UCSD-AML1 (cell line): Measurements from ENCODE around the gene APBA2.
"Not testable (repeated sequence)": the region's sequence is repeated elsewhere in the genome, so short reads cannot be mapped to it uniquely, and the experiment has no call there.

ENCODE experiments used
- DNase-seq: peaks from one replicate; lab custom pipeline; 2025; ENCODE audit not compliant: unreplicated experiment; lab: John Stamatoyannopoulos, UW

Gene APBA2

DNA sequence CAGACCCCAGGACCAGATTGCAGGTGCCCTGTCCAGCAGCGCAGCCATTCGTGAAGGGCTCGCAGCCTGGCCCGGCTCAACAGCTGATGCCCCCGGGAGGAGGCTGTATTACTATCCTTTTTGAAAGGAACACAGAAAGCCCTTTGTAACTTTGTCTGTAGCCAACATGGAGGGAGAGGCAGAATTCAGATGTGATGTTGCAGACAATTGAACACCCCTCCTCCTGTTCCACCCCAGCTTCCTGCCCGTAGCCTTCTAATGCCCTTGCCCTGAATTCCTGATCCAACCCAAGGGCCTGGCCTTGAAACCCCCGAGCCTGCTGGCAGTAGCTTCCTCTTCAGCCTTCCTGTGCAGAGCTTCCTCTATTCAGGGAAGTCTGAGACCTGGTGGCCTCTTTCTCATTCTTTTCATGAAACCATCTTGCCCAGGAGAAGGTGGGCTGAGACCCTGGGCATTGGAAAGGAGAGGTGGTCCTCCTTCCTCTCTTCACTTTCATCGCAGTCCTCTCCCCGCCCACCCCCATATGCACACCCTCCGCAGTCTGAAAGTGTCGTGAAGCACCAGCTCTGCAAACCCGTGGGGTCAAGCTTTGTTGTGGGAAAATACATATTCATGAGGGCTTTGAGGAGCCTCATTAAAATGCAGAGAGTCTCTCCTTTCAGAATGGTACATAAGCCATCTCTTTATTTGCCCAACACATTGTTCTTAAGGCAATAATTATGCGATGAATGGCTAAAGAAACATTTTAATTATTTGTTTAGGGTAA lies 109.2 kb downstream of the APBA2 start:
- DNase-seq = peak; percentile 77

DNA sequence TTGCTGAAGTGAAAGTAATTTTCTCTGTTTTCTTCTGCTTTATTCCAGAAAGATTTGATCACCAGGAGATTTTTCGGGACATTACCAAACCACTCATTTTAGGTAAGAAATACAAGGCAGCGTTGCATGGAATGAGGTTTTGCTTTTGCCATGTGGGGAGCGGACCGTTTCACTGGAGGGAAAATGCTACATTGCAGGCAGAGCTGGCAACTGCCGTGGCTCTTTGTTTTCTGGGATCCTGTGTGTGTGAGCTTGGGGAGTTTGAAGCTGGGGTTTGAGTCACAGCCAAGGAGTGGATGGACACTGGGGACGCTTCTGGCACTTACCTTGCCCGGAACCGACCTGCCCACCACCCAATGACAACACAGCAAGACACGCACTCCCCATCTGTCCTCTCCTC lies 109.9 kb downstream of the APBA2 start:
- DNase-seq = no peak

DNA sequence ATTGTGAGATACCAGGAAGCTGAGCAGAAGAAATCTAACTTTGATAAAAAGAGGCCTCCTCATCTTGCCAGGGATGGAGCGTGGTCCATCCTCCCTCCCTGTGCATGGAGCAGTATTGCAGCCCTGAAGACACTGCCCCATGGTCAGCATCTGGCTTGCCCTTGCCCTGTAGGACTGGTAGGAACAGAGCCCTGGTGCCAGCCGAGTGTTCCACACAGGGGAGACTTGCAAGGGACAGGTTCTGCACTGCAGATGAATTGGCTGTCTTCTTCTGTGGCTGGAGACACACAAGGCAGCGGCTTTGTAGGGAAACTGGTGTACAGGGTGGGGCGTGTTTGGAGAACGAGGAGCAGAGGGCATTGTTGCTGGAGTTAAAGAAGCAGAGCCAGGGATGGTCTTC lies 110.5 kb downstream of the APBA2 start:
- DNase-seq = no peak

DNA sequence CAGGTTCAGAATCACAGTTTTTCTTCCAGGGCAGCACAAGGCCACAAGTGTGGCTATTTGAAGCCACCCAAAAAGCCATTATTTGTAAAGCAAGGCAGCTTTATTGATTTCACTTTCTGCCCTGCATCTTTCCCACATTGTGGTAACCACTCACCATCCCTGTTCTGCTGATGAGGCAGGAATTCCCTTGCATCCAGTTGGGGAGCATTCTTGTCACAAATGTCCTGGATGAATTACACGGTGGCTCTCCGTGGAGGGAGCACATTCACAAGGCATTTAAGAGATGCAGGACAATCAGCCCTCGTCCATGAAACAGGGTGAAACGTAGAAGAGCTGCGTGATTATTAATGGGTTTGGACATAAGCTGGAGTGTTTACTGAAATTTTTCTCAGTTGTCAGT lies 111.2 kb downstream of the APBA2 start:
- DNase-seq = no peak

DNA sequence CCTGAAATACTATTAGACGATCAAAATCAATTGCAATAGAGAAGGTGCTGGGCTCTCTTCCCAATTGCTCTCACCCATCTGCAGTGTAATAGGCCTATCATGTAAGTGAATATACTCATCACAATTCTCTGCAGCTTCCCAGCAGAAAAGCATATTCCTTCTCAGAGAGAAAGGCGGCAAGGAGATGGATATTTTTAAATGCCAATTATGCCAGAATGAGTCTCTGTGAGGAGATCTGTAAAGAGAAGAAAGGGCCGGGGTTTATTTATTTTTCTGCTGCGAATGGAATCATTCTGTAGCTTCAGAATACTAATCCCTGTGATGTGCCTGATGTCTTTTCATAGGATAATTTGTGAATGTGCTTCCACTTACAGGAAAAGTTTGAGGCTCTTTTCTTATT lies 112.0 kb downstream of the APBA2 start:
- DNase-seq = no peak

DNA sequence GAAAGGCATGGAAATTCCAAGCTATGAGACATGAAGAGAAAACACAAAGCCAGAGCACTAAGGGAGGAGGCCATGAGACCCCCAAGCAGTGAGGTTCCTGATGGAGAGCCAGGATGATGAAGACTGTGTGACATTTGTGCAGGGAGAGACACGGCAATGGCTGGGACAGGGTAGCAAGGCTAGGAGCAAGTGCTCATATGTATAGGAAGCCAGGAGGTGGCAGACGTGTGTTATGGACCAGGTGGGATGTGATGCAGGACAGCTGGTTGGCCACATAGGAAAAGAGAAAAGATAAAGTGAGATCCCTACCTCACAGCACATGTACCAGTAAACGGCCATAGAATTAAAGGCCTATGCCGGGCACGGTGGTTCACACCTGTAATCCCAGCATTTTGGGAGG lies 112.7 kb downstream of the APBA2 start:
- DNase-seq = no peak

DNA sequence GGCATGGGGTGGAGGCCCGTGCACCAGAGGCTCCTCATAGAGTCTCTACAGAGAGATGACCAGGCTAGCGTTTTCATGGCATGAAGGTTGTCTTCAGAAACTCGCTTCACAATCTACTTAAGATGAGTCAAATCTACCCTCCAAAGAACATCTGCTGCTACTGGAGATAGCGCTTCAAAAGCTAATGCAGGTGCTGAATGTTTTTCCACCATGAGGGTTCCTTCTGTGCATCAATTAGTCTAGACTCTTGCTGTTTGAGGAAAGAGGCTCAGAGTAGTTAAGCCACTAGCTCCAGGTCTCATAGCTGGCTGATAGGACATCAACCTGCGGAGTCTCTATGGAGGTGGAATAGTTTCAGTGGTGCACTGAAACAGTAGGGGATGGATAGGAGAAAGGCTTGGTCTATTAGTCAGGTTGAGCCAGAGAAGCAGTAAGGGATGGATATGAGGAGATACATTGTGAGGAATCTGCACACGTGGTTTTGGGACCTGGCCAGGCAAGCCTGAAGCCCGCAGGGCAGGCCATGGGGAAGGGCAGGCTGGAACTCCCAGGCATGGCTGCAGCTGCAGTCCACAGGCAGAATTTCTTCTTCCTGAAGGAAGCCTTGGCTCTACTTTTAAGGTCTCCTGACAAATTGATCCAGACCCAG lies 117.5 kb downstream of the APBA2 start:
- DNase-seq = no peak

DNA sequence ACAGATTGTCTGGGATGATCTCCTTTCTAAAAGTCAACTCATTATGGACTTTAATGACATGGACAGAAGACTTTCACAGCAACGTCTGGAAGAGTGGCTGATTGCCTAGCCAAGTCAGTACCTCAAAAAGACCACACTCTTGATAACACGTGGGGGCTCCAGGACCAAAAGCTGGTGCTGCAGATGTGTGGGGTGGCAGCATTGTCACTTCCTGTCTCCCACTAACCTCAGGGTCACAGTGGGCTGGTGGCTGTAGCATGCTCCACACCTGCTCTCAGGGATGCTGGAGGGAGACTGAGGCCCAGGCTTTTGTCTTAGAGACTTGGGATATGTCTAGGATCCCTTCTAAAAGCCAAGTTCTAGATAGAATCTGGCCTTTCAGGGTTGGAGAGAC lies 118.1 kb downstream of the APBA2 start:
- DNase-seq = no peak

DNA sequence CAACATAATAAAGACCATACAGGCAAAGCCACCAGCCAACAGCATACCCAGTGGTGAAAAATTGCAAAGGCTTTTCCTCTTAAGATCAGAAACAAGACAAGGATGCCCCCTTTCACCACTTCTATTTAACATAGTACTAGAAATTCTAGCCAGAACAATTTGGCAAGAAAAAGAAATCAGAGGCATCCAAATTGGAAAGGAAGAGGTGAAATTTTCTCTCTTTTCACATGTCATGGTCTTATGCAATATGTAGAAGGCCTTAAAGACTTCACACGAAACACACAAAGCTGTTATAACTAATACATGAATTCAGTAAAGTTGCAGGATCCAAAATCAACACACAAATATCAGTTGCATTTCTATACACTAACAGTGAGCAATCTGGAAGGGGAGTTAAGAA lies 120.2 kb downstream of the APBA2 start:
- DNase-seq = no peak

DNA sequence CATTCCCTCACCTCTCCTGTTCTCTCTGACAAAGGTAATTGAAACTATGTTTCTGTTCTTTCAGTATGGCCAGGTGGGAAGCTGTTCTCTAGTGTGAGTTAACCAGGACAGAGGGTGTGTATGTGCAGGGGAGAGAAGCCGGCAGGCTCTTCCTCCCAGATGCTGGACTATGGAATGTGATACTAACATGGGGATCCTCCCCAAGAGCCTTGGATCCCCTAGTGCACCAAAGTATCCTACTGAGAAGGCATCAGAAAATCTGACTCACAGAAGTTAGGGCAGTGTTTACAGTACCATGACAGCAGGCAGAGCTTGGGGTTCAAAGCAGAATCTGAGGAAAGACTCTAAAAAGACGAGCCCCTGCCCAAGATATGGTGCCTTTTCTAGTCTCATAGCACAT lies 123.1 kb downstream of the APBA2 start:
- DNase-seq = no peak

DNA sequence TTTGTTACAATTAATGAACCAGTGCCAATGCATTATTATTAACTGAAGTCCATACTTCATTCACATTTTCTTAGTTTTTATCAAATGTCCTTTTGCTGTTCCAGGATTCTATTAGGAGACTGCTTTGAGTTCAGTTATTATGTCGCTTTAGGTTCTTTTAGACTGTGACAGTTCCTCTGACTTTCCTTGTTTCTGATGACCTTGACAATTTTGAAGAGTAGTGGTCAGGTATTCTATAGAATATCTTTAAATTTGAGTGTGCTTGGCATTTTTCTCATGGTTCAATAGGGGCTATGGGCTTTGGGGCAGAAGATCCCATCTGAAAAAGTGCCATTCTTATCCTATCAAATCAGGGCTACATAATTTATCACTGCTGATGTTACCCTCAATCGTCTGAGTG lies 126.3 kb downstream of the APBA2 start:
- DNase-seq = no peak

DNA sequence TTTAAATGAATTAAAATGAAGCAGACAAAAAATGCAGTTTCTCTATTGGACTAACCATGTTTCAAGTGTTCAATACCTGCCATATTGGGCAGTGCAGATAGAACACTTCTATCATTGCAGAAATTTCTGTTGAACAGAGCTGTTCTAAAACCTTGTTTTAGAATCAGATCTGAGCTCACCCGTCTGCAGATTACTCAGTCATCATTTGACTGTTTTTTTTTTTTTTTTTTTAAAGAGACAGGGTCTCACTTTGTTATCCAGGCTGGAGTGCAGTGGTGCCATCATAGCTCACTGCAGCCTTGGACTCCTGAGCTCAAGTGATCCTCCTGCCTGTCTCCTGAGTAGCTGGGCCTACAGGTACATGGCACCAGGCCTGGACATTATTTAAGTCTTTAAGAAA lies 128.7 kb downstream of the APBA2 start:
- DNase-seq = no peak

DNA sequence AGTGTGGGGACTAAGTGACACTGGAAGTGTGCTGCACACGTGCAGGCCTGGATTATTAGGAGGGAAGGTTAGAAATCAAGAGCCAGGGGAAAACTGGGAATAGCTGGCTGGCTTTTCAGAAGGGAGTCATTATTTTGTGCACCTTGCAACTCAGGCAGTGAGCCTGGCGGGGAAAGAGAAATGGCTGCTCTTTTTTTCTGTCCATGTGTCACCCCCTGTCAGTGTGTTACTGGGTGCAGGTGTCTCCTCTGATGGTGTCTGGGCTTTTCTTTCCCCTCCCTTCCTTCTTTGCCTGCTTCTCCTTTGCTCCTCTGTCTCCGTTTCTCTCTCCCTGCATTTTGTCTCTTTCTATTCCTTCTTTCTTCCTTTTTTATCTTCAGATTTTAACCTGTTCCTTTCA lies 130.7 kb downstream of the APBA2 start:
- DNase-seq = no peak

DNA sequence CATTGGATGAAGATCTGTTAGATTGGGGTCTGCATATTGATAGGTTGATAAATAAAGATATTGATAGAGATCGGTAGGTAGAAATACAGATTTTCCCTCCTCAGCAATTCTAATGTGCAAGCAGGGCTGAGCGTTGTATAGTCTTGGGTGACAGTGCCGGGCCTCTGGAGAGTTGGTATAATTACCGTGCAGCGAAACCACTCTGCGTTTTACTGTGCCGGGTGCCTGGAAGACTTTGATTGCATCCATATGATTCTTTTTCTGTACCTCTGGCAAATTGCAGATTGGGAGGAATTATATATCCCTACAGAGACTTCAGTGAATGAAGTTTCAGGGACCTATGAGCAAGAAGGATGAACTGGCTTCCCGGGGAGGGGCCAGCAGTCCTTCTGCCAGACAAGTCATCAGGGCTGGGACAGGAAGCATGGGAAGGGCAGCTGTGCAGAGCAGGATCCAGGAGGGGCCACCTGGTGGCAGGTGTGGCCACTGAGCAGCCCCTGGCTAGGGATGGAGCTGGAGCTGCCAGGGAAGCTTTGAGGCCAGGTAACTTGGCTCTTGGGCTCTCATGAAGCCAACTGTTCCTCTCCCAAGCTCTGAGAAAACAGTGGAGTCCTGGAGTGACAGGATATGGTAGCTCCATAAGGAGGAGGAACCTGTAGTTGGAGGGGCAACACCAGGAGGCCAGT lies 132.5 kb downstream of the APBA2 start:
- DNase-seq = no peak

DNA sequence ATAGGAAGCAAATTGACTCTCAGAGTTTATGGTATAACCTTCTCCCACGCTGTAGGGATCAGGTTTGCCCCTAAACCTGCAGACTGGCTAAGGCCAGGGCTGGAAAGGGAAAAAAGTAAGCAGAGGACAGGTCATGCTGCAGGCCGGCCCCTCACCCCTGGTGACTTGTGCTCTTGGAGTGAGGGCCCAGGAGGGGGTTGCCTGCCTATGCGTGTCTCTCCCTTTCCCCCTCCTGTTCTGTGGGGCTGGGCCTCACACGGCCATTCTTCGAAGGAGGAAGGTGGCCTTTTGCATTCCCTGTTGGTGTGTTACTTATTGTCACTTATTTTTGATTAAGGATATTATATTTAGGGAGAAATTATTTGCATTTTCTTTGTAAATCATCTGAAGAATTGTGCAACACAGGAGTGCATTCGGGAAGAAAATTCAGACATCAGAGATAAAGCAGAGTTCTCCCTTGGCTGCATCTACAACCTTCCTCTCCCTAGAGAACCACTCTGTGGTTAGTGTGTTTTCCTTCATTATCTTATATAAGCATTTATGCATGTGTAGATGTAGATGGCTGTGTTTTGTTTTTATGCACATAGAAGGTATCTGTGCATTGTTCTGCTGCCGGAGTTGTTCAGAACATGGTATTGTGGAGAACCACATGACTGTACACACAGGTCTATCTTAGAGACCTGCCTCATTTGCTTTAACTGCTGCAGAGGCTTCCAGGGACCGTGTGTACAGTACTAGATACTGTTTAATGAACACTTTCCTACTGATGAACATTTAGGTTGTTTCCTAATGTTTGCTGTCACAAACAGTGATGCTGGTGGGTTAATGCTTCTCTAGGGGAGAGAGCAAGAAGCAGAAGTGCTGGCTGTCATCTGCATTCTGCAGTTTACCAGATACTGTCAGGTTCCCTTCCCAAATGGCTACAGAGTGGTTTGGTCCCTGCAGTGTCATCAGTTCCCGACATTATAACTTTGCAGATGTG lies 133.5 kb downstream of the APBA2 start:
- DNase-seq = no peak

DNA sequence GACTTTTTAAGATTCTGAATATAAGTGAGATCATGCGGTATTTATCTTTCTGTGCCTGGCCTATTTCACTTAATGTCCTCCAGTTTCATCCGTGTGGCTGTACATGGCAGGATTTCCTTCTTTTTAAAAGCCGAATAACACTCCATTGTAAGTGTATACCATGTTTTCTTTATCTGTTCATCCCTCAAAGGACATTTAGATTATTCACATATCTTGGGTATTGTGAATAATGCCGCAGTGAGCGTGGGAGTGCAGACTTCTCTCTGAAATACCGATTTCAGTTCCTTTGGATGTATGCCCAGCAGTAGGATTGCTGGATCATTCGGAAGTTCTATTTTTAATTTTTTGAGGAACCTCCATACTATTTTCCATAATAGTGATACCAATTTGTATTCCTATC lies 136.1 kb downstream of the APBA2 start:
- DNase-seq = no peak

DNA sequence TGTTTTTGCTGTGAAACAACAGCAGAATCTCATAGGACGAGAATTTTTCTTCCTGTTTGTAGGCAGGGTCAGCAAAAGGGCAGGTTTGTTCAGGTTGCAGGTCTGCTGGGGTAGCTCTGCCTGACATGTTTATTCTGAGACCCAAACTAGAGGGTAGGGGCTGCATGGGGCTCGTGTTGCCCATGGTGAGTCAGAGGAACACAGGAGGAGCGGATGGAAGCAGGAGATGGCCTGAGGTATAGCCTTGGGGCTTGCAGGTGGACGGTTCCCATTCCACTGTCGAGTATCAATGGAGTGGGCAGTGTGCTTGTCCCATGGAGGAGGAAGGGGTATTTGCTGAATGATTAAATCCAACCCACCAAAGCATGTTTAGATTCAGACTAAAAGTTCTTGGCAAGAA lies 138.9 kb downstream of the APBA2 start:
- DNase-seq = no peak

DNA sequence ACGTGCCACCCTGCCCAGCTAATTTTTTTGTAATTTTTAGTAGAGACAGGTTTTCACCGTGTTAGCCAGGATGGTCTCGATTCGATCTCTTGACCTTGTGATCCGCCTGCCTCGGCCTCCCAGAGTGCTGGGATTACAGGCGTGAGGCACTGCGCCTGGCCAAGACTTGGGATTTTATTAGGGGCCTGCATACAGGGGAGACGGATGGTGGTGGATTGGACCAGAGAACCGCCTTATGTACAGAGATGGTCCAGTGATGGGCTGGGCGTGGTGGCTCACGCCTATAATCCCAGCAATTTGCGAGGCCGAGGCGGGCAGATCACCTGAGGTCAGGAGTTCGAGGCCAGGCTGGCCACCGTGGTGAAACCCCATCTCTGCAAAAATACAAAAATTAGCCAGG lies 139.6 kb downstream of the APBA2 start:
- DNase-seq = not testable (repeated sequence)

DNA sequence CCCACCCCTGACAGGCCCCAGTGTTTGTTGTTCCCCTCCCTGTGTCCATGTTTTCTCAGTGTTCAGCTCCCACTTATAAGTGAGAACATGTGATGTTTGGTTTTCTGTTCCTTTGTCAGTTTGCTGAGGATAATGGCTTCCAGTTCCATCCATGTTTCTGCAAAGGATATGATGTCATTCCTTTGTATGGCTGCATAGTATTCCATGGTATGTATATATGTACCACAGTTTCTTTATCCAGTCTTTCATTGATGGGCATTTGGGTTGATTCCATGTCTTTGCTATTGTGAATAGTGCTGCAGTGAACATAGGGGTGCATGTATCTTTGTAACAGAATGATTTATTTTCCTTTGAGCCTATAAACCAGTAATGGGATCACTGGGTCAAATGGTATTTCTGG lies 142.4 kb downstream of the APBA2 start:
- DNase-seq = not testable (repeated sequence)

DNA sequence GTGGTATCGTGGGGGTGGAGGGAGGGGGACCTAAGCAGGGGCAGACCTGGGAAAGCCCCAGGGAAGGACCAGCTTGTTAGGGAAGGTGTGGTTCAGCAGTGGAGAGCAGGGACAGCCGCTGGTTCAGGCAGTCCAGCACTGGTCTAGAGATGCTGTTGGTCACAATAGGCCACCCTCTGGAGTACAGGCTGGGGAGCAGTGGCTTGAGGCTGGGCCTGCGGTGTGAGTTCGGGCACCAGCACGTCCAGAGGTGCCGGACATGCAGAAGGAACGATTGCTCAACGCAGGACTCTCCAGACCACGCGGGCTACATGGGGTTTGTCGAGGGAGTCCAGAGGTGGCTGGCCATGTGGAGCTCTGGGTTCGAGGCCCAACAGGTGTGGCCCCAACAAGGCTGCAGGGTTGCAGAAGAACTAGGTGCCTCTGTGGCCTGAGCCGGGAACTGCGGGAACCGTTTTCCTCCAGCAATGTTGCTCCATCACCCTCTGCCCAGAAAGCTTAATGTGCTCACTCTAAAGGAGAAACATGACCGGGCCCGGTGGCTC lies 143.9 kb downstream of the APBA2 start:
- DNase-seq = no peak
